Bone marrow (tissue), 2 donors: Measurements from ENCODE around the gene SKIDA1.

ENCODE experiments used
- DNase-seq, 2 donors: peaks; one replicate each; lab custom pipeline; 2025; lab: John Stamatoyannopoulos, UW

SKIDA1 gene

DNA sequence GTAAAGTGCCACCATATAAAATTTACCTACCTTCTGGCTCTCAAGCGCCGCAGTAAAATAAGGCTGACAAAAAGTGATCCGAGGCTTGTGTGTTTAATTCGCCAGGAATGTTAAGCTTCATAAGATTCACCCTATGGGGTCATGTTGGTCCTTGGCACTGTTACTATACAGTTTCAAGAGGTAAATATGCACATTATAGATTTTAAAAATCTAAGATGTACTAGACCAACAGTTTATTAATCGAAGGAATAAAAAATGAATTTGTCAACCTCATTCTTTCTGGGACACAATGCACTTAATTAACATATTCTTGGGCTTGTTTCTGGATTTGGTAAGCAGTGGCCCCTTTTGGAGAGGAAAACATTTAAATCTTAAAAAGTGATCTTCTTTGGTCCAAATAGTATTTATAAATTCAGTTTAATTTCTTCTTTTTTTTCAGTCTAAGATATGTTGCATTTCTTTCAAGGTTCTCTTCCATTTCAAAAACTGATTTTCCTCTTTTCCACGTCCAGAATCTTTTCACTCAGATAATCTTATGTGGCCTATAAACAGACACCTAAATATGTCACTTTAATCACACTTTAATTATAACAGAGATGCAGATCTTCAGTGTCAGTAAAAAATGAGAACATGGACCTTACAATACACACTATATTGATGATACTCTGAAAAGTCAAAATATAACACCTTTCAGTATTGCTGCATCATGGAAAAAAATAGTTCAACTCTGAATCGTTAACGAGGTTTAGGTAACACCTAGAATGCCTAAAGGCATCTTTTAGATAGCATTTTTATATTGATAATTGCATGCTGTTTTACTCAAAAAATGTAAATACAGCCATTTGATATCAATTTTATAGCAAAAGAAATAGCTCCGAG lies 3.8 kb upstream of the SKIDA1 start:
- no peak for DNase-seq

DNA sequence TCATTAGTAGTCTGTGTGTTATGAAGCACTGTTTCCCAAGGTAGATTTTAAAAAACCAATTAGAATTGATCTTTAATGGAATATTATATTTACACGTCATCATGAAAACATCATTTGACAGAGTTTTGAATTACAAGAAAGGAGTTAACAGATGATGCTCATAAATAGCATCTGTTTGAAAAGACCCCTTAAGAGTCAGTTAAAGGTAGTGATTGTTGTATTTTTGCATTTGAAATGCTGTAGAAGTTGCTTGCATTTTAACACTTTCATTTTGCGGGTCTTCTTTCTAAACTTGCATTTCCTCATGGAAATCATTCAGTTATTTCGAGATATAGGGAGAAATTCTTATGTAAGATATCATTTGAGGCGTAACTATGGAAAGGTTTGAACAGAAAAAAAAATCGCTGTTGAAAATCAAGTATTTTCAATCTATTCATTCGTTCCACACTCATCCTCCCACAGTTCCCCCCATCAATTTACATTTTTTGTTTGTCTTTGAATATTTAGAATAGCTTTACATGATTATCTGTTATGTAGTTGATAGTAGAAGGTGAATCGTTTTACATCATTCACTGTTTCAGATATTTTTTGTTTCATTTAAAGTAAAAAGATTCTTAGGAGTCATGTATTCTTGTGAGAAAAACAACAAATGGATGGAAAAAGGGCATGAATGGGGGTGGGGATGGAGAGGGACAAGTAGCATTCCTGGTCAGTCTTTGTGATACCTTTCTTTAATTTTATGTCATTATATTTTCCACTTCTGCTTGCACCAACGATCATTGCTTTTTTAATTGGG lies 3.0 kb upstream of the SKIDA1 start:
- DNase-seq, result no peak

DNA sequence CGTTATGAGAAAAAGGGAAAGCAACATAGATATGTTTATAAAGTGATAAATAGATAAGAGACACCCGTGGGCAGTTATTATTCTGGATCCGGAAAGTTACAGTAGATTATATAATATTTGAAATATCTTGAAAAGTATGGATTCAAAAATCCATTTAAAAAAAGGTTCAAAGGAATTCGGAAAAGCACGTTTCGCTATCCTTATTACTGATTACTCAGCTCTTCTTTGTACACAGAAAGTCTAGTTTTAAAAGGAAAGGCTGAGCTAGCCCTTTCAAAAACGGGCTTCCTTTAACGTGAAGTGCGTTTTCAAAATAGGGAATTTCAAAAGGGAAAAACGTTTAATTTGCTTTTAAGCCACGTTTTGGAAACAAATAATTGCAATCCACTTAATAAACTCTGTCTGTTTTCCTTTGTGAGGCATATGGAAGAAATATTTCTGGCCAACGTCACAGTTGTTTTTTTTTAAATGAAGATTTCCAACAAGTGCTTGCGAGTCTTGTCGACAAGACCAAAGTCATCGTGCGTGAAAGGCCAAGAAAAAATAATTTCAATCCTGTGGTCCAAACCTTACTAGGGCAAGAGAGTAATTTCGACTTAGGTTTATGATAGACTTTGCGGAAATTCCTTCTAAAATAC lies 2.2 kb upstream of the SKIDA1 start:
- DNase-seq, result no peak

DNA sequence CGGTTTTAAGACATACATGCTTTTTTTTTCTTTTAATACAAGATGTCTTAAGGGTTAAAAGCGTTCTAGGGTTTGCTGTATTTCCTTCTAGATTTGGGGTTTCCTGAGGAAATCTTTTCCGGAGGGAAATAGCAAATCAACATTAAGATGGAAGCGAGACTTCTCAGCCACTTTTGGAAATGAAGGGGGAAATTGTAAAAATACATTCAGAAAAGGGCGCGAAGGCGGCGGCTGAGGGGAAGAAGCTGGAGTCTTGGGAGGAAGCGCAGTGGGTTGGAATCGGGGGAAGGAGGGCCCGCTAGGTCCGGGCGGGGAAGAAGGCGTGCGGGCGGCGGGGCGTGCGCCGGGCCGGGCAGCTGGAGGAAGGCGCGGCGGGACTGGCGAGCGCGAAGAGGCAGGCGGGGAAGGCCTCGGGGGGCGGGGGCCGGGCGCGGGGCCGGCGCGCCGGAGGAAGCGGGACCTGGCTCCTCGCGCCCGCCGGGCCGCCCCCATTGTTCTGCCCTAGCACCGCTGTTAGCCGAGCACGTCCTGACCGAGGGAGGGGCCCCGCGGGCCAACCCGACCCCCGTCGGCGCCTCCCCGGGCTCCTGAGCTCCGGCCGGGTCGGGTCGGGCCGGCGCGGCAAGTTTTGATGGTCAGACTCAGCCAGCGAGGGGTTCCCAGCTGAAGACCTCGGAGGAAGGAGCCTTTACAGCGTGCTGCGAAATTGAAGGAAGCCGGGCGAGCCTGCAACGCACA lies 1.5 kb upstream of the SKIDA1 start:
- DNase-seq, result peak in 1 of 2 donors; percentile 31

DNA sequence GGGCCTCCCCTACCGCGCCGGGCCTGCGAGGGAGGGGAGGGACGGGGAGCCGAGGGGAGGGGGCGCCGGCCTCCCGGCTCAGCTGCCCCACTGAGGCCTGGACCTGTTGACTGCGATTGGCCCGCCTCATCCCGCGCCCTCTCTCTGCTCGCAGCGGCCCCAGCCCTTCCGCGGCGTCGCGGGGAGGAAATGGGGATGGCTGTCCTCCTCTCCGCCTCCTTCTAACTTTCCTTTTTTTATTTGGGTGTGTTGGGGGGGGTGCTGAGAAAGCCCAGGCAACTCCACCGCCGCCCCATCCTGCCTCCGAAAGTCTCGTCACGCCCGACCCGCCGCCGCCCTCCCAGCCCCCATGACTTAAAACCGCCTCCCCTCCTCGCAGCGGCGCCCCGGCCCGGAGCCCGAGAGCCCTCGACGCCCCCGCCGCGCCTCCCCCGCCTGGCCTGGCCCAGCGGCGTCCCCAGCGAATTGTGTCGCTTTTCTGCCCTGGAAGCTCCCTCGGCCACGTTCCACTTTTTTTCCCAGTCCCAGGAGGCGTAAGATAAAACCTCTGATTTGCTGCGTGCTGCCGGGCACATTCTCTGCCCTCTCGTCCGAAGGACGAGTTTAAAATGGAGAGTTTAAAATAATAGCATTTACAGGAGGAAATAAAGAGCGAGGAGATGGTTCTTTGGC lies 842 bp upstream of the SKIDA1 start:
- peak; percentile 74 to 75 for DNase-seq

DNA sequence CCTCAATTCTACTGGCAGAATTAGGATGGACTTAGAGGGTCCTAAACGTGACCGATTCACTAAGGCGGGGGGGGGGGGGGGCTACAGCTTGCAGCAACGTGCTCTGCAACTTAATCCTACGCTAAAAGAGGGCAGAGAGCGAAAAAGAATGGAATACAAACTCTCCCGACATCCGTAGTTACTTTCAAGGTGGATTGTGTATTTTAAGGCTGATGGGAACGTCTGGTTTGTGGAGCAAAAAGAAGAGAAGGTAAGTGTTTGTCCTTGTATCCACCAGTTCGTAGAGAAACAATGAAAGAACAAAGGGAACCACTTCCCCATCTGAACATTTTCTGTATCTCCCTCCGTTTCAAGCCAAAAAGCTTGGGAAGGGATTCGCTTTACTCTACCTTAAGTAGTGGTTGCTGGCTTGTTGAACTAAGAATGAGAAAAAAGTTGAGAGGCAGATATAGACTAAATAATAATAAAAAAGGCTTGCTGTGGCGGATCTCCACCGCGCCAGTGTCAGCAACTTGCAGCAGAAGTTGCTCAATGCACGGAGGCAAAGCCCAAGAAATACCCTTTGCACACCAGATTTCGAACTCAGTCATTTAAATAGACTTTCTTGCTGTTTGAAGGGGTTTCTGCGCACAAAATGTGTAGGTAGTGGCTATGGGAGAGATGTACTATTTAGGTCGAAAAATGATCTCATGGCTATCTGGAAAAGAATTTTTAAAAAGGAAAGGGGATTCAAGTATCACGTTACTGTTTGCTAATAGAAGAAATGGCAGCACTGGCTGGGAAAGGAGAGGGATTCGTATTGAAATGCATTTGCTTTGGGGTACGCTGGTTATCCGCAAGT lies 736 bp downstream of the SKIDA1 start:
- no peak for DNase-seq

DNA sequence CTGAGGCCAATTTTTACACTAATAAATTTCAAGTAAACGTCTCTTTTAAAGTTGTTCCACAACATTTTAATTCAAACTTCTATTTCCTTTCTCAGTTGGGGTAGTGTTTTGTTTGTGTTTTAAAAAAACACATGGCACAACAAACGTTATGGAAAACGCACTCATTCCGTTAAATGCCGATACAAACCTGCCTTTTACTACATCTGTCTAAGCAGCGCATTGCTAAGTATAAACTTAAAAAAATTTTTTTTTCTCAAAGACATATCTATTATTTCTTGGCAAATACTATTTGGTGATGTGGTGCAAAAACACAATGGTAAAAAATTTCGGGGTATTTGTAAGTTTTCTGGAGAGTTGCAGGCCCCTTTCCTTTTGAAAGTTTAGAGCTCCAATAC lies 1.4 kb downstream of the SKIDA1 start:
- DNase-seq, result no peak

DNA sequence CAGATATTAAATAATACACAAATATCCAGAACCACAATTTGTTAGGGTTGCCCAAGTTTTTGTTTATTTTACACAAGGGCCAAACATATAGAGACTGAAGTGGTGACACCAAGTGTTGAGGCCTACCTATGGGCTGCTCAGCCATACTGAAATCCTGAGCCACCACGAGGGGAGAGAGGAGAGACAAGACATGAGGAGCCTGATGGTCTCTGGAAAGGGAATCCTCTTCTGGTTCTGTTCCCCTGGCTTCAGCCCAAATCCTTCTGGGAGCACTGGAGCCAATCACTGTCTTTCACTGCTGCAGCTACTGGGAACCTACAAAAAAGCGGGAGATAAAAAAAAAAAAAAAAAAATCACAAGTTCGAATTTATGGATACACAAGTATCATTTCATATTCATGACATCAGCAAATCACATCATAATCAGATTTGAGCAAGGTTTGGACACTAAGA lies 1.9 kb downstream of the SKIDA1 start:
- no peak for DNase-seq

DNA sequence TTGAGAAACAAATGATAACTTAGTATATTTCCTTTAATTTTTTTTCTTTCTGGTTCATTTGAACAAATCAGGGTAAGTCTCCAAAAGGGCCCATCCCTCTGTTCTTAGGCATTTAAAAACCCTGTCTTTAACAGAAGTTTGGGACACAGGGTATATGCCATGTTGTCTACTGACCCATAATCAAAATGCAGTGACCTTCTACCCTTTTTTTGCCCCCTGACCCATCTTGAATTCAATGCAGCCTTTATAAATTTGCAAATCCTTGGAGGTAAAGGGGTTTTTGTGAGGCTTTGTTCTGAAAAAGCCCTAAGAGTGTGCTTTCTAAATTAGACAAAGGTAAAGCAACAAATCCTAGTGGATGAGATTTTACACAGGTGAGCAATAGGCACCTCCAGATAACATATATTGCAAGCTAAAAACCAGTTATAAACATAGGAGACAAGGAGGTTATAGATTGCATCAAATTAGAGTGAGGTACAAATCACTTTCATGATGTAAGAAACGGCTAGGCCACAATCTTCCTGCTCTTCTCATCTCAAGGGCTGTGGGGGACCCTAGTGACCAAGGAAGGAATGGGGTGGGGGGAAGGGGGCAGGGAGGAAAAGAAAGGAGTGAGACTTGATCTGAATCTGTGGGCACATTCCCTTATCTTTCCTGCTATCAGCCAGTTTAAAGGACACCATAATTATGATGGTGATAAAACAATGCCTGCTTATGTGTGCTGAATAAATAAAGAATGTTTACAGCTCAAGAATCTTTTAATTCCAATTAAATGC lies 2.7 kb downstream of the SKIDA1 start:
- DNase-seq, result no peak

DNA sequence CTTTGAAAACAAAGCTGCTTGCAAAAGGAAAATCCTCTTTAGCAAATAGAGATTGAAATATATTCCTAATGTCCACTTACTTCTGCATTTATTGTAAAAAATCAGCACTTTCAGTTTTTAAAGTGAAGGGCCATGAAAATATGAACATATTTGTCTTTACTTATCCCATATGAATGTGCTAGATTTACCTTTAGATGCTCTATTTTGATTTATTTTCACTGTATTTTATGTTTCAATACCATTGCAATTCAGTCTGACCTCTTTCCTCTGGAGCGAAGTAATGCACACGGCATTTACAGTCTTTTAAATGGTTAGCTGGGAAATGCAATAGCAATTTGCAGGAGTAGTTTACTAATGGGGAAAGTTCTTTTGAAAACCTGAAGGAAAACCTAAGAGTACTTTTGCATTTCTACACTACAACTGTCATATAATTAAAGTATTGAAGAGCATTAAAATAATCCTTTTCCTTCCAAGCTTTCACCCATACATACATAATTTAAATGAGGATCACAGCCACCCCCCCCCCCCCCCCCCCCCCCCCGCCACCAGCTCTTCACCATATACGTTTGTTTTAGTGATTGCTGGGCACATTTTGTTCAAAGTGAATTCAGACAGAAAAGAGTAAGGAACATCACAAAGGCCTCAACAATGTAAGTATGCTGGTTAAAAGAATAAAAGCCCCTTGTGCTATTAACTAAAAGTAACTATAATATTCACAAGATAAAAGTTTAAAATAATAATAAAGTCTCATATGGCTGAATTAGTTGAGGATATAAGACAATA lies 3.5 kb downstream of the SKIDA1 start:
- DNase-seq, result no peak

DNA sequence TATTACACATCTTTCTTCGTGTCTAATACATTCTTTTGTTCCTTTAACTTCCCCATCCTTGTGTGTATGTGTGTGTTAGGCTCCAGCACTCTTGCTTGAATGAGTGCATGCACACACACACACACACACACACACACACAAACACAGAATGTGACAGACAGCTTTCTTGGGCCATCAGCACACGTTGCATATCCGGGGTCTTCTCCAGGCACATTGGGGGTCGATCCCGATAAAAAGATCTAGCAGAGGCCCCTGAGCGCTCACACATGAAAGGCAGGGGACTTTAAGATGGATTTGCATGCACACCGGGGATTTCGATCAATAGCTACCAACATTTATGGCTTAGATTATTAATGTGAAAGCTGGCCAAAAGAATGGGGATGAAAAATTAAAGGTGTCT lies 4.5 kb downstream of the SKIDA1 start:
- no peak for DNase-seq

DNA sequence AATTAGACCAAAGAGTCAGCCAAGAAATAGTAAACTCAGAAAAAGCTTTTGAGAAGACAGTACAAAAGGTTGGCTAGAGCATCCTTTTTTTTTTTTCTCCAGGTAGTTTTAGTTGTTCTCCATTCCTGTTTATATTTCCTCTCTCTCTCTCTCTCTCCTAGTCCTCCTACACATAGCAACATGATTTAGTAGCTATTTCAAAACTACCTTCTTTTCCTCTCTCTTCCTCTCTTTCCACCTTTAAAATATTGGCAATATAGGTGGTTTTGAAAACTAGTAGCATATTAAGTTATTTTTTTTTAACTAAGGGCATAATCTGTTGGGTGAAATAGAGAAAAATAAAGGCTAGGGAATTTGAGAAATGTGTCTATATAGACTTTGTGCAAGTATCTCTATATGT lies 5.0 kb downstream of the SKIDA1 start:
- DNase-seq, result no peak

DNA sequence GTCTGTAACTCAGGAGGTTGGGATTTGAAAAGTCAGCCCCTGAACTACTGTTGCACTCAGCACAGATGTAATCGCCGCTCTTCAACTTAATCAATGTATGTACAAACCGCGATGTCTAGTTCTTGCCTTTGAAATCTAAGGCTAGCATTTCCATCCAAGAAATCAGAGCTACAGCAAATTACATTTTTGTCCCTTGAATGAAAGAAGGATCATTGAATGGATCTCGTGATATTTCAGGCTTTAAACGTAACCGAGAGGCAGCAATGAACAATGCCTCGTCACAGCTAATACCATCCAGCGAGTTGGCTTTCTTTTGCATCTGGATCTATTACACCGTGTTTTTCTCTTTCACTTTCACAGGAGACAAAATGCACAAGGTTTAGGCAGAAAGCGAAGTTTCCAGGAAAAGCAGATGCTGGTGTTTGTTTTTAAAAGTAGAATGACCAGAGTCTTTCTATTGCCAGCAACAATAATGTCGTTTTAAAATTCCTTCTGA lies 5.5 kb downstream of the SKIDA1 start:
- DNase-seq, result peak in 1 of 2 donors; percentile 47

DNA sequence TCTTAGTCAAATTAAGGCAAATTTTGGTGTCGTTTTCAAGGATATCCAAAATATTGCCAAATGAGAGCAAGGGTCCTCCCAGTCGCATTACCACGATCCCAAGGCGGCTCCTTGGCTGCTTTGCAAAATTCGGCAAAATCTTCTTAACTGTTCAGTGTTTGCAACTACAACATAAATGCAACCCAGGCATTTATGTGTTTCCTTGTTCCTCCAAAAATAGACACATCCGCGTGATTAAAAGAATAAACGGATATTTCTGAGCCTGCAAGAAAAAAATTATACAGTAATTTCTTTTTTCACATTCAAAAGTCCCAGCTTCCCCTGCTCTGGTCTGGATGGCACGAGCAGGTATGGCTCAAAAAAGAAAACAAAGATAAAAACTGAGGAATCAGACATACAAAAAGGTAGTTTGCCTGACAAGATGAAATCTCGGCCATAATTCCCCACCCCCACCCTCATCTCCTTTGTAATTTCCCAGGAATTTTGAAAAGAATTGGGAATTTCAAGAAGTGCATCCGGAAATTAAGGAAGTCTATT lies 6.0 kb downstream of the SKIDA1 start:
- DNase-seq, result no peak

DNA sequence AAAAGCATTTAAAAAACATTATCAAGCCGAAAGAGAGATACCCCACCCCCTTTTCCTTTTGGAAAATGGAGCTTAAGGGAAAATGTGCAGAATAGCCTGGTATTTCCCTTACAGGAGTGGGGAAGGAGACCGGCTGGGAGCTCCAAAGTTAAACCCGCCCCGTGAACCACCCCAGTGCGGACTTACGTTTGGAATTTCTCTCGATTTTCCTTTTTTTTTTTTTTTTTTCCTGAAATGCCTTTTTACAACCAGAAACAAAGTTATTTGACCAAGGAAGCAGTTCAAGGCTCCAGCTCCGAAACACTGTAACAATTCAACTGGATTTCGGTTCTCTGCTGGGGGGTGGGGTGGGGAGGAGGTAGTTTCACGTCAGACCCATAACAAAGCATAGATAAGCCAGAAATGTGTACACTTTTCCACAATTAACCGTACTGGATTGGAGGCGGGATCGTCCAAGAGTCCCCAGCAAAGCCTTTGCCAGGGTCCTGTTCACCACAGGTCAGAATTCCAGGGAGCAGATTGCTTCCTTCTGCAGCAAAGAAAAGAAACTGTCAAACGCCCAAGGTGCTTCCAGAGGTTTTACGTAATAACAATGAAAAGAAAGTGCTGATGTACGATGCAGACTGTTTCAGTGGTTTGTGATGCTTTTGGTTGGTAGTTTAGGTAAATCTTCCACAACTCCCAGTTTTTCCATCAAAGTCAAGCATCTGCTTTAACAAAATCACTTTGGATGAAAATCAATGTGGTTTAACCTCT lies 6.7 kb downstream of the SKIDA1 start:
- DNase-seq, result no peak

DNA sequence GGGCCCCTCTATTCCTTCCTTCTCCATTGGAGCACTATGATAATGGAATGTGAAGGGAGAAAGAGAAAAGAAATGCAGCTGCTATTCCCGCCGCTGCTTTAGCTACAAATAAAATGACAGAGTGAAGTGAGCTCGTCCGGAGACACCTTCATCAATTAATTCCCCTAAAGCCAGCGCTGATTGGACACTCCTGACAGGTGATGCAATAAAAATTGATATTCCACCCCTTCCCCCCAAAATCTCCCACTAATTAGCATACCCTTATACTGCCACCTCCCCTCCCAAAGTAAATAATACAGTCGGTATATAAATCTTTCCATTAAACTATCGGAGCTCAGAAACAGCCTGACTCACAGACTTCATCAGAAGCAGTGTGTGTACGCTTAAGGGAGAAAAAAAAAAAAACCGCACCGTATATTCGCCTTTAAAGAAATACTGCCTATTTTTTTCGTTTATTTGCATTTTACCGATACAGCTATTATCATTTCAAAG lies 7.3 kb downstream of the SKIDA1 start:
- no peak for DNase-seq
